GM13976 (cell line): ENCODE measurements around the gene EXO1.

Experiments used
- DNase-seq: peaks from one replicate; pipeline ENCODE4 v3.0.0; 2012; ENCODE audit warnings: low spot score
- in situ Hi-C: fragments of 300-500 bp; cut with MboI; formaldehyde crosslinking; loops from one replicate; pipeline ENCODE4 v1.12.0; 2022; ENCODE audit warnings: low sequenced_read_pairs, mixed read lengths, inconsistent platforms; ENCODE audit not compliant: unreplicated experiment
- TF ChIP-seq, protein P1 (sequence below): IDR thresholded peaks from 2 replicates; pipeline ENCODE4 v1.5.1; 2012; ENCODE audit warnings: borderline replicate concordance, mild to moderate bottlenecking; ENCODE audit not compliant: insufficient read depth; ENCODE audit errors: extremely low read depth, missing control alignments, control extremely low read depth

Gene EXO1

DNA sequence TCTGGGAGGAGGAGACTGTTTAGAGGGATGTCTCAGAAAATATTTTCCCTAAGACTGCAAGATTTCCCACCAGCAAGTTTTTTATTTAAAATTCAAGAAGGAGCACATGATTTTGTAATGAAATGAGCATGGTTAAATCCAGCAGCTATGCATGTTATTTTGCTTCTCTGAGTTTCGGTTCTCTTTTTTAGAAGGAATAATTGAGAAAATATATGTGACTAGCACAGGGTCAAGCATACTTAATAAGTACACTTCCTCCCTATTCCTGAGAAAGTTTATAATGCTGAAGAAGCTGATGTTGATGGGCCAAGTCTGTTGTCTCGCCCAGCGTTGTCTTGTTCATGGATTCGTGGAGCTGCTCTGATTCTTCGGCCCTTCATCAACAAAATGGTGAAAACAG is 51.2 kb downstream of the EXO1 start:
- TF ChIP-seq, protein P1, sequence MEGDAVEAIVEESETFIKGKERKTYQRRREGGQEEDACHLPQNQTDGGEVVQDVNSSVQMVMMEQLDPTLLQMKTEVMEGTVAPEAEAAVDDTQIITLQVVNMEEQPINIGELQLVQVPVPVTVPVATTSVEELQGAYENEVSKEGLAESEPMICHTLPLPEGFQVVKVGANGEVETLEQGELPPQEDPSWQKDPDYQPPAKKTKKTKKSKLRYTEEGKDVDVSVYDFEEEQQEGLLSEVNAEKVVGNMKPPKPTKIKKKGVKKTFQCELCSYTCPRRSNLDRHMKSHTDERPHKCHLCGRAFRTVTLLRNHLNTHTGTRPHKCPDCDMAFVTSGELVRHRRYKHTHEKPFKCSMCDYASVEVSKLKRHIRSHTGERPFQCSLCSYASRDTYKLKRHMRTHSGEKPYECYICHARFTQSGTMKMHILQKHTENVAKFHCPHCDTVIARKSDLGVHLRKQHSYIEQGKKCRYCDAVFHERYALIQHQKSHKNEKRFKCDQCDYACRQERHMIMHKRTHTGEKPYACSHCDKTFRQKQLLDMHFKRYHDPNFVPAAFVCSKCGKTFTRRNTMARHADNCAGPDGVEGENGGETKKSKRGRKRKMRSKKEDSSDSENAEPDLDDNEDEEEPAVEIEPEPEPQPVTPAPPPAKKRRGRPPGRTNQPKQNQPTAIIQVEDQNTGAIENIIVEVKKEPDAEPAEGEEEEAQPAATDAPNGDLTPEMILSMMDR, result no peak
- DNase-seq, result no peak
- in situ Hi-C loops, result no loop called here

DNA sequence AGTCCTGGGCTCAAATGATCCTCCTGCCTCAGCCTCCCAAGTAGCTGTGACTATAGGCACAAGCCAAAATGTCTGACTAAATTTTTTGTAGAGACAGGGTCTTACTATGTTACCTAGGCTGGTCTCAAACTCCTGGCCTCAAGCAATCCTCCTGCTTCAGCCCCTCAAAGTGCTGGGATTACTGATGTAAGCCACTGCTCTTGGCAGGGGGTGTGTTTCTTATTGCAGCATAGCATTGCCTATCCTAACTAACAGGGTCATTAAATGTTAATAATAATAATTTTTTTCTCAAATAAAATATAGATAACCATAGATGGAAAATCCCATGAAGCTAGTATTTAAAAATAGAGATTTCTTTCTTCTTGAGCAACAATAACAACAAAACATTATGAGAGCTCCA is 52.4 kb downstream of the EXO1 start:
- in situ Hi-C loops, result no loop called here
- TF ChIP-seq, protein P1, result no peak
- DNase-seq, result no peak

DNA sequence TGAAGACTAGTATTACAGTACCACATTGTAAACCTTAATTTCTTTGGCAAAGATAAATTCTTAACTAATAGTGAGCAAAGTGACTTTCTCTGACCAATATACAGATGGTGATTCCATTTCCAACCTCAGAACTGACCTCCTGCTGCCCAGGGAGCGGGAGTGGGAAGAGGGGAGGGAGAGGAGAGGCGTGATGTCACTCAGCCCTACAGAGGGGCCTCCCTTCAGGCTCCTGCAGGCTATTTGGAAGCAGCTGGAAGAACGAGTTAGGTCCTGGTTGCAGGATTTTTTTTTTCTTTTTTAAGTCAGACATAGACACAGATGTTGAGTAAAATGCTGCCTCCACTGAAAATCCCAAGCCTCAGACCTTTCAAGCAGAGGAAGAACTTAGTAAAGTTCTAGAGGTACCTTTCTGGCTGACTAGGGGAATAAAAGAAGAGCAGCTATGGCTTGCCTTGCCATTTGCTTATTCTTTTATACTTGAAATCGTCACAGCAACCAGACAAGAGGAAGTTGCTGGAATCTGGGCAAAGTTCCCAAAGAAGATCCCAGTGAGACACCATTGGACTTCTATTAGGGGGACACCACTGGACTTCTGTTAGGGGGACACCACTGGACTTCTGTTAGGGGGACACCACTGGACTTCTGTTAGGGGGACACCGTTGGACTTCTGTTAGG is 54.5 kb downstream of the EXO1 start:
- in situ Hi-C loops, result no loop called here
- TF ChIP-seq, protein P1, result no peak
- DNase-seq, result no peak

DNA sequence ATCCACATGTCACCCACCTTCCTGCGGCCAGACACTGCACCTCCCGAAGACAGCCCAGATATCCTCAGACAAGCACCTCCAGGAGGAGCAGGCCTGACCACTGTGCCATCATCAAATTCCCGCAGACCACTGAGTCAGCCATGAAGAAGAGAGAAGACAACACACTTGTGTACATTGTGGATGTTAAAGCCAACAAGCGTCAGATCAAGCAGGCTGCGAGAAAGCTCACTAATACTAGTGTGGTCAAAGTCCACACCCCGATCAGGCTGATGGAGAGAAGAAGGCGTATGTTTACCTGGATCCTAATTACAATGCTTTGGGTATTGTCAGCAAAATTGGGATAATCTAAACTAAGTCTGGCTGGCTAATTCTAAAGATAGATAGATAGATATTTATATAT is 68.2 kb downstream of the EXO1 start:
- in situ Hi-C loops, result no loop called here
- TF ChIP-seq, protein P1, result no peak

DNA sequence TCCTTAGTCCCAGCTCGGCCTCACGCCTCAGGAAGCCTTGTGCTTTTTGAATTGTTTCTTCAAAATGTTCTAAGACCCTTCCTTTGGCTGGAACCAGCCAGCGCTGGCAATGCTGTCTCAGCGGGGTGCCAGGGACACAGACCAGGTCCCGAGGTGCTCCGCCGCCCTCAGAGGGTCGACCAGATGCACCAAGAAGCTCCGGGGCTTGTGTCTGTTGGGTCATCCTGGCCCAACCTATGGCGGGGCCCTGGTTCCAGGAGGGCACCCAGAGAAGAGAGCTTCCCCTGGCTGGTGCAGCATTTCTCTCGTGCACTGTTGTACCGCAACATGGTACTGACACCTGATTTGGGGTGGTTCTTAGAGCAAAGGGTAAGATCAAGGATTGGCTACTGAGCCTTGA is 69.5 kb downstream of the EXO1 start:
- in situ Hi-C loops, result no loop called here
- no peak for DNase-seq
- TF ChIP-seq, protein P1, result no peak

More for the DNA sequence above, 68.2 kb downstream of the EXO1 start:
- DNase-seq, result no peak

DNA sequence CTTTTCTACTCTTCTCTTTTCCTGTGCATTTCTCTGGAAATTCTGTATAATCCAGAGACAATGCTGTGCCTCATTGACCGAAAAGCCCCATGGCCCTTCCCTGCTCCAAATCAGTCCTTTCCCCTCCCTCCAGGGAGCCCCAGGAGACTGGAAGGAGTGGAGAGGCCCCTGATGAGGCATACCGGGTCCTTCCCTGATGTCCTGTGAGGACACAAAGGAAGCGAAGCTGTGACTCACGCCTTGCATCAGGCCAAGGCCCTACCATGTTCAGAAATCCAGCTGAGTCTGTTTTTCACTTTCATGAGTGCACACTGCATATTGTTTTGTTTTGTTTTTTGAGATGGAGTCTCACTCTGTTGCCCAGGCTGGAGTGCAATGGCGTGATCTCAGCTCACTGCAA is 70.9 kb downstream of the EXO1 start:
- no peak for DNase-seq
- in situ Hi-C loops, result no loop called here
- TF ChIP-seq, protein P1, result no peak
